SH-SY5Y (cell line): ENCODE results near the gene MAML1.

Experiments
- GATA2 ChIP-seq: IDR thresholded peaks from 2 replicates; pipeline ENCODE4 v1.6.1; 2011; ENCODE audit warnings: mild to moderate bottlenecking, low read depth, low read length
- GATA3 ChIP-seq: IDR thresholded peaks from 2 replicates; pipeline ENCODE4 v1.6.1; 2011; ENCODE audit warnings: low read depth, mild to moderate bottlenecking, low read length, moderate library complexity

The MAML1 gene

GRCh38 chr5:179771311-179771895, 38.8 kb downstream of the MAML1 start:
- TF ChIP-seq GATA3 = no peak
- no peak for TF ChIP-seq GATA2

GRCh38 chr5:179772351-179772750, 39.7 kb downstream of the MAML1 start:
- TF ChIP-seq GATA2 (no peak), GATA3 (no peak)

- TF ChIP-seq GATA3 (no peak), GATA2 (no peak)
Observed at GRCh38 chr5:179773686-179774040, 41.0 kb downstream of the MAML1 start.

GRCh38 chr5:179774442-179774841, 41.8 kb downstream of the MAML1 start:
- TF ChIP-seq GATA2 (no peak), GATA3 (no peak)

GRCh38 chr5:179776411-179776938, 43.9 kb downstream of the MAML1 start:
- no peak for TF ChIP-seq GATA2
- no peak for TF ChIP-seq GATA3

- TF ChIP-seq GATA2 (no peak), GATA3 (no peak)
Observed at GRCh38 chr5:179777456-179777855, 44.8 kb downstream of the MAML1 start.

GRCh38 chr5:179777909-179778308, 45.3 kb downstream of the MAML1 start:
- TF ChIP-seq GATA3 = no peak
- TF ChIP-seq GATA2 = no peak

- TF ChIP-seq GATA3 (no peak), GATA2 (no peak)
Observed at GRCh38 chr5:179778591-179778990, 46.0 kb downstream of the MAML1 start.

GRCh38 chr5:179779826-179780225, 47.2 kb downstream of the MAML1 start:
- TF ChIP-seq GATA2 (no peak), GATA3 (no peak)

- TF ChIP-seq GATA3 (no peak), GATA2 (no peak)
Observed at GRCh38 chr5:179780362-179780761, 47.7 kb downstream of the MAML1 start.

- no peak for TF ChIP-seq GATA3
- no peak for TF ChIP-seq GATA2
Observed at GRCh38 chr5:179781846-179782245, 49.2 kb downstream of the MAML1 start.

- TF ChIP-seq GATA2 (no peak), GATA3 (no peak)
Observed at GRCh38 chr5:179783128-179783527, 50.5 kb downstream of the MAML1 start.

- no peak for TF ChIP-seq GATA2
- no peak for TF ChIP-seq GATA3
Observed at GRCh38 chr5:179786861-179787260, 54.2 kb downstream of the MAML1 start.

GRCh38 chr5:179788193-179788854, 55.7 kb downstream of the MAML1 start:
- TF ChIP-seq GATA2 (no peak), GATA3 (no peak)

GRCh38 chr5:179791881-179792611, 59.4 kb downstream of the MAML1 start:
- TF ChIP-seq GATA2 (no peak), GATA3 (no peak)

GRCh38 chr5:179792612-179793467, 60.2 kb downstream of the MAML1 start:
- TF ChIP-seq GATA2 (no peak), GATA3 (no peak)
